DMS53 (cell line): ENCODE data around the gene MTRR.
"Not testable (repeated sequence)": the region's sequence is repeated elsewhere in the genome, so short reads cannot be mapped to it uniquely, and the experiment has no call there.

ENCODE experiments used
- DNase-seq: peaks from one replicate; lab custom pipeline; 2025; lab: John Stamatoyannopoulos, UW

The MTRR gene

DNA sequence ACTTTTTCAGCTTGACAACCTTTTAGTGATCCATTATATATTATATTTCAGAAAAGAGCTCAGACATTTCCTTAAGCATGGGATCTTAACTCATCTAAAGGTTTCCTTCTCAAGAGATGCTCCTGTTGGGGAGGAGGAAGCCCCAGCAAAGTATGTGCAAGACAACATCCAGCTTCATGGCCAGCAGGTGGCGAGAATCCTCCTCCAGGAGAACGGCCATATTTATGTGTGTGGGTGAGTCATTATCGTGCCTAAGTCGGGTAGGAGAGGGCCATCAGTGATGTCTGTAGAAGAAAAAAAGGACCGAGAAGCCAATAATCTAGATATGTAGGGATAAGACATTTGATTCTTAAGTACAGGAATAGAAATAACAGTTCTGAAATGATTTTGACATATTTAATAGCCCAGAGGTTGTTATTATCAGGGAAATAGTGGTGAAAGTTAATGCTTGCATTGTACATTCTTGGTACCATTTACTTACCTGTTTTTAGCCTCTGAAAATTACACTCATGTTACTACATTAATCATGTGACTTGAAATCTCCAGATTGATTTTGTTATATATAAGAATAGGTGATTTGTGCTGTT is 28.2 kb downstream of the MTRR start:
- peak; percentile 73 for DNase-seq

- no peak for DNase-seq
Measured at GRCh38 chr5:7902201-7902600, 33.3 kb downstream of the MTRR start.

- peak; percentile 29 for DNase-seq
Measured at GRCh38 chr5:7902666-7903625, 34.0 kb downstream of the MTRR start.

- peak; percentile 12 for DNase-seq
Measured at GRCh38 chr5:7904170-7904569, 35.2 kb downstream of the MTRR start.

DNA sequence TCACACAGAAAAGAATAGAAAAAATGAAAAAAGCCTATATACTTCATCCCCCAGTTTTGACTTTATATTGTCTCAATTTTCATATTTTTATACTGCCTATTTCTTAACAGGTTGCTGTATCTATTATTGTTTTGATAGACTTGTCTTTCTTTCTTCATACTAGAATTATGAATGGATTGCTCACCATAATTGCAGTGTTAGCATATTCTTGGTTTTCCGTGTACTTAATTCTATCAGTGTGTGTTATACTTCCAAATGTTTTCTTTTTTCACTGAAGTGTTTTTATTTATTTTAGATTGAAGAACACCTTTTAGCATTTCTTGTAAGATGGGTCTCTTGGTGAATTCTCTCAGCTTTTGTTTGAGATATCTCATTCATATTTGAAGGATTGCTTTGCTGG is 38.7 kb downstream of the MTRR start:
- DNase-seq, result no peak

DNA sequence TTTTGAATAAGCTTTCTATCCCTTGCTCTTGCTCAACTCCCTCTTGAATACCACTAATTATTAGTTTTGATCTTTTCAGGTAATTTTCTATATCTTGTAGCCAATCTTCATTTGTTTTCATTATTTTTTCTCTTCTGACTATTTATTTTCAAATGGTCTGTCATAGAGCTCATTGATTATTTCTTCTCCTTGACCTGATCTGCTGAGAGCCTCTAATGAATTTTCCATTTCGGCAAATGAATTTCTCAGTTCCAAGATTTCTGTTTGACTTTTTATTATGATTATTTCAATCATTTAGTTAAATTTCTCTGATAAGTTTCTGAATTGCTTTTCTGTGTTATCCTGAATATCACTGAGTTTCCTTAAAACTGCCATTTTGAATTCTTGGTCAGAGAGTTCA is 39.4 kb downstream of the MTRR start:
- DNase-seq, result no peak

DNA sequence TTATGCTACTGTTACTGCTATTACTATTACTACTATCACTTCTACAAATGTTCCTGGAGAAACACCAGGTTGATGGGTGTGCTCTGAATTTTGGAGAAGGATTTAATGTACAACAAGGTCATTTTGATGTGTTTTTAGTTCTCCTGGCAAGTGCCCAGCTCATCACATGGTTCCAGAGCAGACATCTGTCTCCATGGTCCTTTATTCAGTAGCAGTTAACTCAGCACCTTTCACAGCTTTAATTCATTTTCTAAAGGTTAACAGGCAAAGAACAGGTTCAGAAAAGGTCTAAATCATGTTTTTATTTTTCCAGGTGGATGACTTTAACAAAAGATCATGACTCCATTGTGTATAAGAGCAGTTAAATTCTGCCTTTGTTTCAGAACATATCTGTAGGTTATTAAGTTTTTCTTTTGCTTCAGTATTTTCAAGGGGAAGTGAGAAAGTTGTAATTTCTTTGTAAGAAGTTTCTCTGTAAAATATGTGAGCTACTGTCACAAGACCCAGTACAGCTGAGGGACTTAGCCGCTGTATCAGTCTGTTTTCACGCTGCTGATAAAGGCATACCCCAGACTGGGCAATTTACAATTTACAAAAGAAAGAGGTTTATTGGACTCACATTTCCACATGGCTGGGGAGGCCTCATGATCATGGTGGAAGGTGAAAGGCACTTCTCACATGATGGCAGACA is 41.9 kb downstream of the MTRR start:
- no peak for DNase-seq

- not testable (repeated sequence) for DNase-seq
Measured at GRCh38 chr5:7911429-7911771, 42.5 kb downstream of the MTRR start.

DNA sequence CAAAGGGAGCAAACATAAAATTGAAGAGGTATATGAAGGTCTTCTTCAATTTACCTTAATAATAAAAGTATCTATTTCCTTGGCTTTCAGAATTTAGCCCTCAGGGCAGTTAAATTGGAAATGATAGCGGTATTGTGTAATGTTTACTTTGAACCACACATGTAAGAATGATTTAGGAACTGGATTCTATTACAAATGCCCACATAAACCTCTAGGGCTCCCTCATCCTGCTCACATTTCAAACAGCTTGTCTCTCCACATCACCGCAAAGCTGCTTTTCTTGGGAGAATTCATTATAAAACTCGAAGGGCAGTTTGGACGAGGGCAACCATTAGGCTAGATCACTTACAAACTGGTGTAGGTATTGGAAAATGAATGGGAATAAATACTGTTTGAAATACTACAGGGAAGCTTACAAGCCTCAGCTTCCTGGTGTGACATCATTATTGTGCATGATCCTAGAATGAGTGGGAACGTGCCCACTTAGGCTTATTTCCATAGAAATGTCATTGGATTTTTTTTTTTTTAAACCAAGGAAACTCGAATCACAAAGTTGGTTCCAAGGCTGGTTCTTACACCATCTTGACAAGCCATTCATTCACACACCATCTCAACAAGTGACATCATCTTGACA is 47.3 kb downstream of the MTRR start:
- DNase-seq, result peak; percentile 12

GRCh38 chr5:7917130-7918123 is 48.5 kb downstream of the MTRR start:
- DNase-seq, result no peak

DNA sequence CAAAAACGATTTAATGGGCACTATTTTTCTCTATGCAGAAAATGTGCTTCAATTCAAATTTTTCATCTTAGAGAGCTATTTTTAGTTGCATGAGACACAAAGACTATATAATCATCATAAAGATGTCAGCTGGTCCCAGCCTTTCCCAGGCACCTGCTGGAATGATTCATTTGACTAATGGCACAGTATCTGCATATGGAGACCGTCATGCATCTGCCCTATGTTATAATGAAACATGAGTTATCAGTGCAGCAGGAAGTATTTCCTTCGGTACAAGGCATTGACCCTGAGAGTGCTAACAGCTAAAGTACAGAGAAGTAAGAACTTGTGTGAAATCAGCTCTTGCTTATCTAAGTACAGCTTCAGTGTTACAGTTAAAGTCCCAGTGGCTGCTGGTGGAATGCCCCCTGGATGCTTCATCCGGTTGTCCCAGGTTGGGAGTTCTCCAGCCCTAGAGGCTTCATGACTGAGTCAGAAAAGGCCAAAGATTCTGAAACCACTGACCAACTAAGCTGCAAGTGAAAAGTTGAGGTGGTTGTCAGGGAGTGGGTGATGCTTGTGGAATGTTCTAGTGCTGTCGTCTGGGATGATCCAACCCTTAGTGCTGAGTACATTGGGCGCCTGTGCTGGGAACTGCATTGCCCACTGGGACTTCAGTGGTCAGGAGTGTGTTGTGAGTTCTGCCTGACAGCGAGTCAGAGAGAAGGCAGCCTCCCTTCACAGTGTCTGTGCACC is 57.2 kb downstream of the MTRR start:
- no peak for DNase-seq

DNA sequence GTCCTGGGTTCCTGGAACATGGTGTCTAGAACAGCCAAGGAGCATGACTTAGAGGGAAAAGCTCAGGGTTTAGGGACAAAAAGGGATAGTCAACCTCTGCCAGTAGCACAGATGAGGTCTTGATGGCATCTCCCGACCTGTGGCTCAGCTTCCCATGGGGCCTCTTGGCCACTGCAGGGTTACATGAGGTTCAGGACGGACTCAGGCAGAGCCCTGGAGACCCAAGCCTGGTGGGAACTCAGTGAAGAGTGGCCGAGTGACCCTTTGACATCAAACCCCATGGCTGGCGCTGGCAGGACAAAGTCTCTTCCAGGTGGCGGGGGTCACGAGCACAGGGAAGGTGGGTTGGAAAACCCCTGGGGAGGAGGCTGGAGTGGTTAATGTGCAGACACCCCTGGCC is 57.8 kb downstream of the MTRR start:
- no peak for DNase-seq

DNA sequence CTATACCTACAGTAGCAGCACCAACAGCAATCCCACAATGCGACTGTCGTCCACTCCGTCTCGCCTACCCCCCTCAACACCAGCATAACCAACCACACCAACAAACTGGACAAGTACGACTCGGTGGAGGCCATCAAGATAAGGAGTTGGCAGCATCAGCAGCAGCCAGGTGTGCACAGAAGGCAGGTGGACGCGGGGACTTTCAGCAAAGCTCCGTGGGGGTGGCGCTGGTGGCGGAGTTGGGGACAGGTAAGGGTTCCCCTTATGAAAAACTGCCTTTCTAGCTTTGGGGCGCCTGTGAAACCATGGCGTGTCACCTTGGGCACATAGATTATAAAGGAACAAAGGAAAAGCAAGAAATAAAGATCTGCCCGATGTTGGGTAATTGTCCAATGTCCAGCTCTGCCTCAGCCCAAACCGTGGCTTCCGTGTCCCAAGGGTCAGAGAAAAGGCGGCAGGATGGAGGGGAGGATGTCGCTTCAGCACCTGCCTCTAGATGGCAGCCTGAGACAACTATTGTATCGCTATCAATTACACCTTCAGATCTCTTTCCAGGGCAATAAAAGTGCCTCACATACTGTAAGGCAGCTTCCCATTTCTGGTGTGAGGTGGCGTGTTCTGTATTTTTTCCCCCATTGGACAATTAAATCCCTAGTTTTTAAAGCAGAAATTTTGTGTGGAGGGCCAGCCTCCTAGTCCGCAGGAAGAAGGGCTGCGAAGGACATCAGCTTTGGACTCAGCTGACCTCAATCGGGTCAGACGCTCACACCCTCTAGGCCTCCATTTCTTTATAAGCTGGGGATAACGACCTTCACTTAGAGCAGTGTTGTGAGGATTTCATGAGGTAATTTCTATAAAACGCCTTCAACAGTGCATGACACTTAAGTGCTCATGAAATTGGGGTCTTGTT is 58.8 kb downstream of the MTRR start:
- DNase-seq, result peak; percentile 80

GRCh38 chr5:7930011-7930410 is 61.1 kb downstream of the MTRR start:
- no peak for DNase-seq

- DNase-seq, result no peak
Measured at GRCh38 chr5:7941692-7942091, 72.7 kb downstream of the MTRR start.

DNA sequence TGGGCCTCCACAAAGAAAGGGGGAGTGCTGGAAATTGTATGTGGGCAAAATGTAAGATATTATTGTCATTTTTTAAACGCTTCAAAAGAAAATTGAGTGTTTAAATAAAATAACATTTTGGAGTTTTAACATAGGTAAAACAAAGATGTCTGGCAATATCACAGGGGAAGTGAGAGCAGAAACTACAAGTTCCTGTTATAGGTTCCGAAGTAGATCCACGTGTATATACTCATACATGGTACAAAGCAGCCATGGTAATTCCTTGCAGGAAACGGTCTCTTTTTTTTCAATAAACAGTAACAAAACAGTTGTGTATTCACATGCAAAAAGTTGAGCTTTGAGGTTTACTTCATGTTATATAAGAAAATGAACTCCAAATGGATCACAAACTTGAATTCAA is 78.4 kb downstream of the MTRR start:
- DNase-seq, result no peak
